H9 (cell line): Measurements from ENCODE around the gene SSX2IP. TPM values are rescaled to one million over a fixed set of nuclear protein-coding genes. Genes with fewer than 3 reads are reported as not detected.

Experiments used
- DNase-seq: peaks from one replicate; pipeline ENCODE4 v3.0.0-alpha.2; 2017
- H2AFZ ChIP-seq: one replicate; pipeline ENCODE4 v1.6.1; 2013; ENCODE audit warnings: mild to moderate bottlenecking, low read length, control low read depth, moderate library complexity
- H2AK5ac ChIP-seq: 2 replicates; pipeline ENCODE4 v1.6.1; 2013; ENCODE audit warnings: low read length, control low read depth, mixed read lengths; ENCODE audit not compliant: insufficient read length
- H2BK120ac ChIP-seq: one replicate; pipeline ENCODE4 v1.6.1; 2013; ENCODE audit warnings: low read depth, mild to moderate bottlenecking, low read length, control low read depth, inconsistent platforms; ENCODE audit not compliant: poor library complexity, severe bottlenecking
- H2BK12ac ChIP-seq: 2 replicates; pipeline ENCODE4 v1.6.1; 2013; ENCODE audit warnings: low read length, control low read depth, mixed read lengths, low read depth; ENCODE audit not compliant: insufficient read length
- H2BK15ac ChIP-seq: 2 replicates; pipeline ENCODE4 v1.6.1; 2013; ENCODE audit warnings: low read depth, low read length, control low read depth
- H2BK20ac ChIP-seq: one replicate; pipeline ENCODE4 v1.6.1; 2013; ENCODE audit warnings: low read depth, mild to moderate bottlenecking, low read length, control low read depth, inconsistent platforms; ENCODE audit not compliant: poor library complexity, severe bottlenecking
- H2BK5ac ChIP-seq: 2 replicates; pipeline ENCODE4 v1.6.1; 2013; ENCODE audit warnings: low read length, control low read depth, mixed read lengths; ENCODE audit not compliant: insufficient read length
- H3K14ac ChIP-seq: 2 replicates; pipeline ENCODE4 v1.6.1; 2013; ENCODE audit warnings: low read length, control low read depth; ENCODE audit not compliant: insufficient read depth
- H3K18ac ChIP-seq: 2 replicates; pipeline ENCODE4 v1.6.1; 2013; ENCODE audit warnings: low read depth, mild to moderate bottlenecking, mixed read lengths, low read length, control low read depth; ENCODE audit not compliant: insufficient read length
- H3K23ac ChIP-seq: 2 replicates; pipeline ENCODE4 v1.6.1; 2013; ENCODE audit warnings: low read length, control low read depth, mixed read lengths, low read depth; ENCODE audit not compliant: insufficient read length
- H3K23me2 ChIP-seq: 2 replicates; pipeline ENCODE4 v1.6.1; 2013; ENCODE audit warnings: low read depth, mild to moderate bottlenecking, mixed read lengths, low read length, control low read depth; ENCODE audit not compliant: insufficient read length, poor library complexity, severe bottlenecking
- H3K27ac ChIP-seq: 2 replicates; pipeline ENCODE4 v1.5.1; 2013; ENCODE audit warnings: low read length, control low read depth, mixed read lengths, low read depth; ENCODE audit not compliant: insufficient read length
- H3K27me3 ChIP-seq: 2 replicates; pipeline ENCODE4 v1.6.1; 2013; ENCODE audit warnings: low read length, control low read depth, inconsistent platforms; ENCODE audit not compliant: insufficient read depth
- H3K4ac ChIP-seq: 2 replicates; pipeline ENCODE4 v1.6.1; 2013; ENCODE audit warnings: low read depth, mild to moderate bottlenecking, control low read depth, inconsistent platforms, low read length, moderate library complexity
- H3K4me1 ChIP-seq: 2 replicates; pipeline ENCODE4 v1.6.1; 2013; ENCODE audit warnings: low read length, control low read depth, inconsistent platforms; ENCODE audit not compliant: insufficient read depth
- H3K4me2 ChIP-seq: 2 replicates; pipeline ENCODE4 v1.6.1; 2013; ENCODE audit warnings: low read length, control low read depth, mixed read lengths; ENCODE audit not compliant: insufficient read length, insufficient read depth
- H3K56ac ChIP-seq: 2 replicates; pipeline ENCODE4 v1.6.1; 2013; ENCODE audit warnings: low read depth, mild to moderate bottlenecking, mixed read lengths, low read length, control low read depth; ENCODE audit not compliant: insufficient read length
- H3K79me1 ChIP-seq: 2 replicates; pipeline ENCODE4 v1.6.1; 2013; ENCODE audit warnings: low read depth, mild to moderate bottlenecking, moderate library complexity, low read length, control low read depth, inconsistent platforms; ENCODE audit not compliant: insufficient read depth, poor library complexity, severe bottlenecking
- H3K79me2 ChIP-seq: 2 replicates; pipeline ENCODE4 v1.6.1; 2013; ENCODE audit warnings: low read length, control low read depth, inconsistent platforms; ENCODE audit not compliant: insufficient read depth
- H3K9ac ChIP-seq: 2 replicates; pipeline ENCODE4 v1.6.1; 2013; ENCODE audit warnings: low read length, control low read depth, mixed read lengths; ENCODE audit not compliant: insufficient read length; ENCODE audit errors: extremely low read depth
- H3K9me3 ChIP-seq: one replicate; pipeline ENCODE4 v1.6.1; 2013; ENCODE audit warnings: low read depth, low read length, inconsistent platforms; ENCODE audit not compliant: control insufficient read depth
- H3T11ph ChIP-seq: one replicate; pipeline ENCODE4 v1.6.1; 2013; ENCODE audit warnings: mild to moderate bottlenecking, low read length, control low read depth, inconsistent platforms
- H4K20me1 ChIP-seq: one replicate; pipeline ENCODE4 v1.6.1; 2013; ENCODE audit not compliant: control insufficient read depth, insufficient read length, insufficient read depth
- H4K5ac ChIP-seq: 2 replicates; pipeline ENCODE4 v1.6.1; 2013; ENCODE audit warnings: low read depth, mild to moderate bottlenecking, mixed read lengths, low read length, control low read depth; ENCODE audit not compliant: insufficient read length
- H4K8ac ChIP-seq: replicated peaks from 2 replicates; pipeline ENCODE4 v1.6.1; 2013; ENCODE audit warnings: low read length, control low read depth, mixed read lengths, low read depth; ENCODE audit not compliant: insufficient read length
- H4K91ac ChIP-seq: 2 replicates; pipeline ENCODE4 v1.6.1; 2013; ENCODE audit warnings: low read depth, mild to moderate bottlenecking, moderate library complexity, mixed read lengths, low read length, control low read depth; ENCODE audit not compliant: insufficient read length
- H3K27ac Mint-ChIP-seq, 3 experiments: 2 replicates in 2 of 3; 3 replicates in 1 of 3; pipeline ENCODE4 v1.8.0; 2020 to 2021; ENCODE audit warnings: mixed read lengths in 3 of 3, mild to moderate bottlenecking in 1 of 3, moderate library complexity in 1 of 3
- H3K27me3 Mint-ChIP-seq: 2 replicates; pipeline ENCODE4 v1.8.0; 2021; ENCODE audit warnings: low read depth, mild to moderate bottlenecking, moderate library complexity, mixed read lengths
- H3K36me3 Mint-ChIP-seq, 3 experiments: 2 replicates in 2 of 3; 3 replicates in 1 of 3; pipeline ENCODE4 v1.8.0; 2020 to 2021; ENCODE audit warnings: low read depth in 3 of 3, mixed read lengths in 3 of 3; ENCODE audit not compliant: insufficient read depth in 1 of 3
- H3K4me1 Mint-ChIP-seq, 2 experiments: 2 replicates each; pipeline ENCODE4 v1.8.0; 2020; ENCODE audit warnings: mixed read lengths in 2 of 2
- H3K4me3 Mint-ChIP-seq, 2 experiments: 2 replicates in 1 of 2; 3 replicates in 1 of 2; pipeline ENCODE4 v1.8.0; 2020 to 2021; ENCODE audit warnings: mild to moderate bottlenecking in 2 of 2, mixed read lengths in 2 of 2, moderate library complexity in 1 of 2
- H3K9me3 Mint-ChIP-seq, 2 experiments: 2 replicates in 1 of 2; 3 replicates in 1 of 2; pipeline ENCODE4 v1.8.0; 2020; ENCODE audit warnings: mild to moderate bottlenecking in 2 of 2, mixed read lengths in 2 of 2, moderate library complexity in 1 of 2
- CTCF ChIP-seq: fragments of 200-600 bp; sonication (generic); conservative IDR thresholded peaks from 3 replicates; pipeline ENCODE4 v1.8.0; 2021; ENCODE audit warnings: antibody characterized with exemption, mild to moderate bottlenecking
- WGBS: extraction: QIAGEN DNeasy Blood & Tissue Kit; methylation state at CpG from one replicate; pipeline ENCODE4 v1.1.7; 2013; ENCODE audit warnings: missing lambda C conversion rate, low lambda C conversion rate, mixed read lengths; ENCODE audit not compliant: insufficient read length; ENCODE audit errors: extremely low coverage; 5-methylcytosine and 5-hydroxymethylcytosine counted together
- total RNA-seq: library from RNA; stranded (reverse); gene quantifications from 2 replicates; pipeline ENCODE4 v1.2.1, GENCODE V29; 2021

SSX2IP gene
- total RNA-seq, 1 experiment from 2014 or later = 19.6 TPM

DNA sequence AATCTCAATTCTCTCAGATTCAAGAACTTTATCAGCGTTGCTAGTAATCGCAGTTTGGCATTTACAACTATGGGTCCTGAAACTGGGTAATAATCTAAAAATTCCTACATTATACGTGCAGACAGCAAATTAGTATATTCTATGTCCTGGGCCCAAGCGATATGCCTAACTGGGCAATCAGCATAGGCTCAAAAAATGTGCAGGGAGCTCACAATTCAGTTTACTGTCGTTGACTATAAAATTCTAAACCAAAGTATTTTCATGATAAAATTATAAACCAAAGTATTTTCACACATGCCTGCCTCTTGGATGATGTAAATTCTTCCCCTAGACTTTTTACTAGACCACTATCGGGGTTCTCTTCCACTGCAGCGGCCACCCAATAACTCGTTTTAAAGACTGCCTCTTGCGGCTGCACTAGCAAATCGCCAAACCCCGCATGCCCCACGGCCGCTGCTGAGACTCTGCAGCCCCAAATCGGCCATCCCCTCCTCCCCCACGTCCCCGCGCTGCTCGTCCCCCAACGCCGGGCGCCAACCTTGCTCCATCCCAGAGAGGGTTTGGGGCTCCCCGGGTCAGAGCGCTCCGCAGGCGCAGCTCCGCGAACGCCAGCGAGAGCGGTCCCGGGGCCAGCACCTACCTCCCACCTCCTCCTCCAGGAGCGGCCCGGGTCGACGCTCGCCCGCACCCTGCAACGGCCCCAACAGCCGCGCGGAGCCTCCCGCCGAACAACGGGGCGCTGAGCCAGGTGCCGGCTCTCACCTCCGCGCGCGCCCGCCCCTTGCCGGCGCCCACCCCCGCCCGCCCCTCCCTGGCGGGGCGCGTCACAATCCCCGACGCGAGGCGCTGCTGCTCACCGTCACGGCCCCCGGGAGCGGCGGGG, 506 bp downstream of the SSX2IP start:
- H3K9me3 Mint-ChIP-seq = peaks cover 0 to 4% of the 10 kb centered on the region in 2 experiments; a peak in 2 of 5 replicates
- Histone ChIP-seq H3K4me2 (peak overlapping the region; percentile 92), H3T11ph (no peak overlapping the region), H4K8ac (no peak overlapping the region), H2BK20ac (no peak overlapping the region), H3K9ac (peak overlapping the region; percentile 47), H4K91ac (no peak overlapping the region), H4K20me1 (peaks cover 3% of the 10 kb centered on the region), H2AFZ (no peak overlapping the region), H3K18ac (peak overlapping the region; percentile 47), H3K9me3 (no peaks in the 10 kb centered on the region), H3K79me2 (peaks cover 12% of the 10 kb centered on the region; the same call in 1 of the 2 replicates), H4K5ac (no peak overlapping the region), H3K23me2 (peaks cover 7% of the 10 kb centered on the region), H2BK15ac (no peak overlapping the region), H3K27me3 (no peaks in the 10 kb centered on the region), H3K27ac (no peak overlapping the region), H3K4ac (no peak overlapping the region), H3K4me1 (peaks cover 9% of the 10 kb centered on the region; the same call in 1 of the 2 replicates), H2BK5ac (no peak overlapping the region), H2BK120ac (no peak overlapping the region), H3K56ac (no peak overlapping the region), H3K14ac (peak overlapping the region; percentile 77), H3K79me1 (no peaks in the 10 kb centered on the region), H2AK5ac (no peak overlapping the region), H2BK12ac (no peak overlapping the region), H3K23ac (no peak overlapping the region)
- WGBS = no CpG with 5 or more reads among the region's 67 CpGs
- peak; percentile 48; the same call in 2 of the 3 replicates for TF ChIP-seq CTCF
- peak; percentile 53 for DNase-seq
- H3K4me3 Mint-ChIP-seq = peak overlapping the region; percentile 77 to 93
- H3K27ac Mint-ChIP-seq = peak overlapping the region; percentile 7 to 74 (median 66); a peak in 5 of 7 replicates
- H3K27me3 Mint-ChIP-seq = no peaks in the 10 kb centered on the region
- H3K4me1 Mint-ChIP-seq = peaks cover 30 to 36% of the 10 kb centered on the region in 2 experiments
- H3K36me3 Mint-ChIP-seq = no peaks in the 10 kb centered on the region; a peak in 1 of 7 replicates
